ENCODE measurements around the gene ETAA1.

DNA sequence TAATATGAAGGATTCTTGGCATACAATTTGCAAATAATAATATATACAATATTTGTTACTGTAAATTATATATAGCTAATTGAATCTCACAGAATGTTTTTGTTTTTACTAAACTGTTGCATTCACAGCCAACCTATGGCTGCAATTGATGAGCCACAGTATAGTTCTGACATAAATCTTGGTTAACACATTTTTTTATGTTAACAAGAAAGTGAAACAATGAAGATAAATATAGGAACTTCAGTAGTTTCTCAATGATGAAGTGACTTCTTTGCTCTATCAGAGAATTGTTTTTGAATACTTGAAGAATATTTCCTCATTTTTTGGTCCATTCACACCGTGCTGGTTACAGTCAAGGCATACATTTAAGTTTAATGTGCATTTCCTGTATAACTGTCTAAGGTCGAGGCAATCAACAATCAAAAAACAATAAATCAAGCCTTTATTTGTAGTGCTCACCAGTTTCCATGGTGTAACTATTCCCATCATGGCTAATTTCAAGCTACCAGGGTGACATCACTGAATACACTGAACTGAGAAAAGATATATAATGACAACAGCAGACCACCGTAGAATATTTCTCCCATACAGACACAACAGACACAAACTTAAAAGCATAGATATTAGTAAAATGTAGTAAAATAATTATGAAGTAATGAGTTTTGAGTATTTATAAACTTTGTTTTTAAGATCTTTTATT is 12.9 kb upstream of the ETAA1 start:
- TF ChIP-seq, protein P1, sequence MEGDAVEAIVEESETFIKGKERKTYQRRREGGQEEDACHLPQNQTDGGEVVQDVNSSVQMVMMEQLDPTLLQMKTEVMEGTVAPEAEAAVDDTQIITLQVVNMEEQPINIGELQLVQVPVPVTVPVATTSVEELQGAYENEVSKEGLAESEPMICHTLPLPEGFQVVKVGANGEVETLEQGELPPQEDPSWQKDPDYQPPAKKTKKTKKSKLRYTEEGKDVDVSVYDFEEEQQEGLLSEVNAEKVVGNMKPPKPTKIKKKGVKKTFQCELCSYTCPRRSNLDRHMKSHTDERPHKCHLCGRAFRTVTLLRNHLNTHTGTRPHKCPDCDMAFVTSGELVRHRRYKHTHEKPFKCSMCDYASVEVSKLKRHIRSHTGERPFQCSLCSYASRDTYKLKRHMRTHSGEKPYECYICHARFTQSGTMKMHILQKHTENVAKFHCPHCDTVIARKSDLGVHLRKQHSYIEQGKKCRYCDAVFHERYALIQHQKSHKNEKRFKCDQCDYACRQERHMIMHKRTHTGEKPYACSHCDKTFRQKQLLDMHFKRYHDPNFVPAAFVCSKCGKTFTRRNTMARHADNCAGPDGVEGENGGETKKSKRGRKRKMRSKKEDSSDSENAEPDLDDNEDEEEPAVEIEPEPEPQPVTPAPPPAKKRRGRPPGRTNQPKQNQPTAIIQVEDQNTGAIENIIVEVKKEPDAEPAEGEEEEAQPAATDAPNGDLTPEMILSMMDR (IDR thresholded peaks at IDR 0.05; ENCODE audit: poor library complexity) = no peak
- no peak for TF ChIP-seq EZH2phosphoT487 (IDR thresholded peaks at IDR 0.05; ENCODE audit: low read depth, severe bottlenecking, unreplicated experiment)
- no peak for TF ChIP-seq EZH2 (IDR thresholded peaks at IDR 0.05; ENCODE audit: borderline replicate concordance)
